IMR-90 (cell line): Measurements from ENCODE around the gene INO80B. TPM values are rescaled to one million over a fixed set of nuclear protein-coding genes. Genes with fewer than 3 reads are reported as not detected.

Experiments
- ATAC-seq: fragments of 200-7000 bp; cut with Tn5 transposase; 2 replicates; pipeline ENCODE4 v1.9.1; 2020; ENCODE audit warnings: low read depth, mild to moderate bottlenecking, moderate library complexity
- BruUV-seq: library from RNA; stranded (reverse); fragments of 400-500 nt; replicated peaks from 2 replicates; lab custom pipeline; 2021; lab: Mats Ljungman, UMichigan
- CTCF ChIA-PET: fragments of 300-600 bp; formaldehyde crosslinking; extraction: SDS; loops from one replicate; lab custom pipeline; 2021; ENCODE audit warnings: antibody characterized with exemption; lab: Yijun Ruan, JAX
- POLR2A ChIA-PET: fragments of 300-600 bp; sonication (Branson Sonifier 250); formaldehyde crosslinking; loops from one replicate; lab custom pipeline; 2022; ENCODE audit warnings: antibody characterized with exemption; ENCODE audit not compliant: unreplicated experiment; lab: Charles Lee
- DNase-seq: peaks from one replicate; pipeline ENCODE4 v3.0.0; 2013
- H2AFZ ChIP-seq: replicated peaks from 2 replicates; pipeline ENCODE3; 2013; ENCODE audit warnings: low read length, mild to moderate bottlenecking; ENCODE audit not compliant: poor library complexity
- H2AK5ac ChIP-seq: 2 replicates; pipeline ENCODE4 v1.6.1; 2013; ENCODE audit warnings: low read depth, low read length, inconsistent platforms
- H2AK9ac ChIP-seq: replicated peaks from 2 replicates; pipeline ENCODE3; 2013; ENCODE audit warnings: mild to moderate bottlenecking, low read depth, low read length, moderate library complexity; ENCODE audit not compliant: poor library complexity
- H2BK120ac ChIP-seq: 2 replicates; pipeline ENCODE4 v1.6.1; 2013; ENCODE audit warnings: low read depth, low read length, inconsistent platforms
- H2BK15ac ChIP-seq: 3 replicates; pipeline ENCODE4 v1.6.1; 2013; ENCODE audit warnings: low read depth, low read length, inconsistent platforms
- H2BK20ac ChIP-seq: 2 replicates; pipeline ENCODE4 v1.6.1; 2013; ENCODE audit warnings: low read depth, mild to moderate bottlenecking, inconsistent platforms, low read length, moderate library complexity
- H2BK5ac ChIP-seq: 2 replicates; pipeline ENCODE4 v1.6.1; 2013; ENCODE audit warnings: mild to moderate bottlenecking, low read depth, low read length, inconsistent platforms; ENCODE audit not compliant: poor library complexity, severe bottlenecking
- H3K14ac ChIP-seq: replicated peaks from 2 replicates; pipeline ENCODE4 v1.6.1; 2013; ENCODE audit warnings: low read depth, low read length, inconsistent platforms
- H3K18ac ChIP-seq: 2 replicates; pipeline ENCODE4 v1.6.1; 2013; ENCODE audit warnings: low read depth, low read length, control low read depth
- H3K23ac ChIP-seq: 2 replicates; pipeline ENCODE4 v1.6.1; 2013; ENCODE audit warnings: low read depth, low read length, inconsistent platforms
- H3K27ac ChIP-seq: 2 replicates; pipeline ENCODE4 v1.5.1; 2013; ENCODE audit warnings: mild to moderate bottlenecking, control low read depth, low read length; ENCODE audit not compliant: insufficient read depth
- H3K27me3 ChIP-seq: 2 replicates; pipeline ENCODE4 v1.6.1; 2013; ENCODE audit warnings: low read length; ENCODE audit not compliant: control insufficient read depth, insufficient read depth
- H3K36me3 ChIP-seq: 2 replicates; pipeline ENCODE4 v1.6.1; 2013; ENCODE audit warnings: low read length, mixed read lengths; ENCODE audit not compliant: control insufficient read depth, insufficient read depth
- H3K4ac ChIP-seq: 2 replicates; pipeline ENCODE4 v1.6.1; 2013; ENCODE audit warnings: low read depth, low read length, inconsistent platforms
- H3K4me1 ChIP-seq: 2 replicates; pipeline ENCODE4 v1.6.1; 2013; ENCODE audit warnings: low read length, mixed read lengths; ENCODE audit not compliant: control insufficient read depth, insufficient read depth
- H3K4me2 ChIP-seq: 2 replicates; pipeline ENCODE4 v1.6.1; 2013; ENCODE audit warnings: low read depth, mild to moderate bottlenecking, control low read depth, low read length, moderate library complexity
- H3K4me3 ChIP-seq: 2 replicates; pipeline ENCODE4 v1.5.1; 2013; ENCODE audit warnings: low read depth, mild to moderate bottlenecking, control low read depth, low read length, moderate library complexity; ENCODE audit not compliant: insufficient read depth
- H3K56ac ChIP-seq: 2 replicates; pipeline ENCODE4 v1.6.1; 2013; ENCODE audit warnings: low read length, inconsistent platforms; ENCODE audit not compliant: insufficient read depth; ENCODE audit errors: extremely low read depth
- H3K79me1 ChIP-seq, 2 experiments: 2 replicates each; pipeline ENCODE4 v1.6.1; 2013; ENCODE audit warnings: low read length in 2 of 2, inconsistent platforms in 1 of 2, low read depth in 1 of 2
- H3K9ac ChIP-seq: 2 replicates; pipeline ENCODE4 v1.6.1; 2013; ENCODE audit warnings: low read depth, low read length, control low read depth
- H3K9me1 ChIP-seq: 2 replicates; pipeline ENCODE4 v1.6.1; 2013; ENCODE audit warnings: low read length, inconsistent platforms; ENCODE audit not compliant: insufficient read depth
- H3K9me3 ChIP-seq: 2 replicates; pipeline ENCODE4 v1.6.1; 2013; ENCODE audit warnings: low read length; ENCODE audit not compliant: control insufficient read depth, insufficient read depth
- H4K20me1 ChIP-seq: 2 replicates; pipeline ENCODE4 v1.6.1; 2013; ENCODE audit warnings: low read length, inconsistent platforms; ENCODE audit not compliant: insufficient read depth
- H4K5ac ChIP-seq: 2 replicates; pipeline ENCODE4 v1.6.1; 2013; ENCODE audit warnings: mild to moderate bottlenecking, low read depth, low read length, control low read depth
- H4K8ac ChIP-seq, 2 experiments: 2 replicates each; pipeline ENCODE4 v1.6.1; 2013; ENCODE audit warnings: low read depth in 2 of 2, low read length in 2 of 2, control low read depth in 1 of 2, inconsistent platforms in 1 of 2
- H4K91ac ChIP-seq: 2 replicates; pipeline ENCODE4 v1.6.1; 2013; ENCODE audit warnings: low read depth, low read length, inconsistent platforms; ENCODE audit not compliant: insufficient read depth
- BHLHE40 ChIP-seq: fragments of 150-350 bp; IDR thresholded peaks from 2 replicates; pipeline ENCODE4 v1.6.1; 2016; ENCODE audit warnings: mild to moderate bottlenecking, low read depth, low read length
- CEBPB ChIP-seq: IDR thresholded peaks from 2 replicates; pipeline ENCODE4 v1.6.1; 2012; ENCODE audit warnings: low read depth, low read length, improper control_type of control experiment
- CHD1 ChIP-seq: IDR thresholded peaks from 2 replicates; pipeline ENCODE4 v1.6.1; 2012; ENCODE audit warnings: low read depth, low read length, improper control_type of control experiment
- FOS ChIP-seq: fragments of 150-350 bp; IDR thresholded peaks from 2 replicates; pipeline ENCODE4 v1.6.1; 2016; ENCODE audit warnings: low read depth, low read length
- MXI1 ChIP-seq: IDR thresholded peaks from 2 replicates; pipeline ENCODE4 v1.6.1; 2012; ENCODE audit warnings: low read depth, mild to moderate bottlenecking, low read length, moderate library complexity, borderline replicate concordance
- NFE2L2 ChIP-seq: fragments of 150-350 bp; IDR thresholded peaks from 2 replicates; pipeline ENCODE4 v1.6.1; 2016; ENCODE audit warnings: low read depth, mild to moderate bottlenecking, low read length
- POLR2A ChIP-seq: IDR thresholded peaks from 2 replicates; pipeline ENCODE4 v1.6.1; 2012; ENCODE audit warnings: mild to moderate bottlenecking, low read depth, low read length
- RCOR1 ChIP-seq: IDR thresholded peaks from 2 replicates; pipeline ENCODE4 v1.6.1; 2012; ENCODE audit warnings: mild to moderate bottlenecking, low read length, improper control_type of control experiment; ENCODE audit not compliant: insufficient replicate concordance
- RFX5 ChIP-seq: IDR thresholded peaks from 2 replicates; pipeline ENCODE4 v1.8.0; 2012; ENCODE audit warnings: low read depth, mild to moderate bottlenecking, low read length, moderate library complexity
- WGBS, 2 experiments: methylation state at CpG; one replicate each; pipeline versions ENCODE4 v1.1.5 to v1.1.7; 2013; ENCODE audit warnings: missing lambda C conversion rate in 2 of 2; ENCODE audit not compliant: insufficient read length in 1 of 2; ENCODE audit errors: extremely low coverage in 2 of 2; 5-methylcytosine and 5-hydroxymethylcytosine counted together
- dilution Hi-C: fragments of 300-500 bp; cut with HindIII; formaldehyde crosslinking; loops from one replicate; pipeline ENCODE4 v1.14.3; 2018; ENCODE audit warnings: low sequenced_read_pairs; ENCODE audit not compliant: unreplicated experiment
- in situ Hi-C: fragments of 300-500 bp; cut with MboI; formaldehyde crosslinking; loops from 3 replicates; pipeline ENCODE4 v1.14.3; 2019; ENCODE audit warnings: low sequenced_read_pairs, inconsistent platforms, mixed read lengths
- intact Hi-C: fragments of 100-400 bp; cut with micrococcal nuclease; formaldehyde crosslinking; loops from 2 replicates; pipeline ENCODE4 v1.10.0; 2022
- polyA plus RNA-seq, 3 experiments: library from polyadenylated mRNA; depleted of rRNA; stranded (reverse); fragments of >200 nt; gene quantifications; 2 replicates each; pipeline ENCODE4 v1.2.3, GENCODE V29; 2012; ENCODE audit warnings: low replicate concordance in 1 of 3
- total RNA-seq: library from RNA; depleted of rRNA; stranded (reverse); fragments of >200 nt; gene quantifications from 2 replicates; pipeline ENCODE4 v1.2.3, GENCODE V29; 2012
- TF ChIP-seq, protein P1 (sequence below): fragments of 150-350 bp; IDR thresholded peaks from 2 replicates; pipeline ENCODE4 v1.6.1; 2016; ENCODE audit warnings: low read depth, mild to moderate bottlenecking, low read length, moderate library complexity, borderline replicate concordance

The INO80B gene
- total and polyA plus RNA-seq, 2 of the 4 experiments (the other 2 are of a cell fraction), result 4.5 to 10.5 TPM

DNA sequence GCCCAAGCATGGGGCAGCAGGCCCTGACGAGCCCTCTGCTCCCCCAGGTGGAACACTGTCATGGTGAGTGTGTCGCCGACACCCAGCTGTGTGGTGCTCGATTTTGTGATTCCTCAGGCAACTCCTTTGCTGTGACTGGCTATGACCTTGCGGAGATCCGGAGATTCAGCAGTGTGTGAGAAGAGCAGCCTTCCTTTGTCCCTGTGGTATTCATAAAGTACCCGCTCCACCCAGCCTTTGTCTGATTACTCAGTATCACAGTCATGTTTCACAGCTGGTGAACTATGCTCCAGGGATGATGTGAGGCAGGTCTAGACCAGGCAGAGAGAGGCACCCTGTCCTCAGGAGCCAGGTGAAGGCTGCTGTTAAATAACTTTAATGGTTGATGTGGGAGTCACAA is 29.4 kb upstream of the INO80B start:
- TF ChIP-seq BHLHE40 (no peak), RFX5 (no peak), FOS (no peak), NFE2L2 (no peak), POLR2A (no peak), CEBPB (no peak), RCOR1 (no peak), CHD1 (no peak), MXI1 (no peak)
- TF ChIP-seq, protein P1, sequence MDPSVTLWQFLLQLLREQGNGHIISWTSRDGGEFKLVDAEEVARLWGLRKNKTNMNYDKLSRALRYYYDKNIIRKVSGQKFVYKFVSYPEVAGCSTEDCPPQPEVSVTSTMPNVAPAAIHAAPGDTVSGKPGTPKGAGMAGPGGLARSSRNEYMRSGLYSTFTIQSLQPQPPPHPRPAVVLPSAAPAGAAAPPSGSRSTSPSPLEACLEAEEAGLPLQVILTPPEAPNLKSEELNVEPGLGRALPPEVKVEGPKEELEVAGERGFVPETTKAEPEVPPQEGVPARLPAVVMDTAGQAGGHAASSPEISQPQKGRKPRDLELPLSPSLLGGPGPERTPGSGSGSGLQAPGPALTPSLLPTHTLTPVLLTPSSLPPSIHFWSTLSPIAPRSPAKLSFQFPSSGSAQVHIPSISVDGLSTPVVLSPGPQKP, result no peak
- Histone ChIP-seq H3K27me3 (no peaks in the 10 kb centered on the region), H4K20me1 (0 out of 2 replicates have a peak, but pooled peaks cover 3% of the 10 kb centered on the region), H2BK120ac (no peak overlapping the region), H2AK9ac (peak overlapping the region; percentile 11), H3K56ac (no peak overlapping the region), H2AFZ (no peak overlapping the region), H3K4me3 (no peak overlapping the region), H2BK20ac (no peak overlapping the region), H3K9me3 (no peaks in the 10 kb centered on the region), H3K4ac (no peak overlapping the region), H2AK5ac (no peak overlapping the region), H4K8ac (no peak overlapping the region), H3K4me1 (peaks cover 3% of the 10 kb centered on the region), H3K18ac (no peak overlapping the region), H2BK15ac (no peak overlapping the region), H3K9me1 (peaks cover 7% of the 10 kb centered on the region), H4K5ac (no peak overlapping the region), H3K14ac (no peak overlapping the region), H3K4me2 (no peak overlapping the region), H3K79me1 (peaks cover 2 to 8% of the 10 kb centered on the region in 2 experiments; a peak in 2 of 4 replicates), H3K23ac (no peak overlapping the region), H2BK5ac (no peak overlapping the region), H3K9ac (no peak overlapping the region), H3K27ac (no peak overlapping the region), H4K91ac (no peak overlapping the region), H3K36me3 (peaks cover 54% of the 10 kb centered on the region)
- in situ Hi-C loops, result no loop called here
- ATAC-seq, result no peak
- BruUV-seq, result no TSS peak
- ChIA-PET POLR2A (no interaction called here), CTCF (no interaction called here)
- intact Hi-C loops, result no loop called here
- dilution Hi-C loops, result no loop called here
- WGBS, 2 experiments, result 78% methylated on average over 5 of the region's 7 CpGs; no CpG with 5 or more reads in 1 of the 2 experiments
- DNase-seq, result no peak
